Transverse colon (tissue), 4 donors: ENCODE data around the gene MYDGF. TPM values are rescaled to one million over a fixed set of nuclear protein-coding genes. Genes with fewer than 3 reads are reported as not detected.
"Not testable (repeated sequence)": the region's sequence is repeated elsewhere in the genome, so short reads cannot be mapped to it uniquely, and the experiment has no call there.

Experiments used
- DNase-seq: peaks from one replicate; pipeline ENCODE4 v3.0.0-alpha.2; 2019
- H3K27ac ChIP-seq, 4 donors: fragments of 200-600 bp; sonication (generic); 2 replicates each; pipeline ENCODE4 v1.5.1; 2016 to 2018; ENCODE audit warnings: inconsistent platforms in 4 of 4
- H3K27me3 ChIP-seq: fragments of 200-600 bp; sonication (generic); 2 replicates; pipeline ENCODE4 v1.5.1; 2017; ENCODE audit warnings: inconsistent platforms
- H3K36me3 ChIP-seq, 4 donors: fragments of 200-600 bp; sonication (generic); 2 replicates each; pipeline ENCODE4 v1.5.1; 2017 to 2019; ENCODE audit warnings: inconsistent platforms in 4 of 4
- H3K4me1 ChIP-seq, 4 donors: fragments of 200-600 bp; sonication (generic); 2 replicates each; pipeline ENCODE4 v1.5.1; 2017 to 2020; ENCODE audit warnings: inconsistent platforms in 4 of 4
- H3K4me3 ChIP-seq, 4 donors: fragments of 200-600 bp; sonication (generic); 1 replicate in 1 of 4; 2 replicates in 3 of 4; pipeline versions ENCODE4 v1.5.1 to v1.6.1; 2017 to 2019; ENCODE audit warnings: inconsistent platforms in 4 of 4
- H3K9me3 ChIP-seq, 2 donors: fragments of 200-600 bp; sonication (generic); 2 replicates each; pipeline ENCODE4 v1.5.1; 2017 to 2019; ENCODE audit warnings: inconsistent platforms in 2 of 2
- EP300 ChIP-seq: sonication (generic); formaldehyde crosslinking; IDR thresholded peaks from one replicate; pipeline ENCODE4 v1.6.1; 2017; ENCODE audit warnings: antibody characterized with exemption, low read depth
- POLR2A ChIP-seq: fragments of 450-650 bp; IDR thresholded peaks from one replicate; pipeline ENCODE4 v1.6.1; 2016; ENCODE audit warnings: antibody characterized with exemption, mild to moderate bottlenecking, moderate library complexity
- POLR2AphosphoS5 ChIP-seq, 3 donors: sonication (generic); formaldehyde crosslinking; IDR thresholded peaks; one replicate each; pipeline ENCODE4 v1.6.1; 2016; ENCODE audit warnings: antibody characterized with exemption in 3 of 3
- WGBS, 2 donors: methylation state at CpG; one replicate each; pipeline ENCODE4 v1.1.5; 2018; ENCODE audit warnings: low coverage in 1 of 2; 5-methylcytosine and 5-hydroxymethylcytosine counted together
- in situ Hi-C, 4 donors: fragments of 200-750 bp; cut with MboI; loops; one replicate each; pipeline versions ENCODE4 v1.15.0 to v1.15.1; 2017; ENCODE audit warnings: low sequenced_read_pairs in 3 of 4, low pct_ligation_motif_present in 1 of 4, low pct_unique_long_range_greater_than_20kb in 1 of 4
- intact Hi-C: fragments of 100-400 bp; cut with DNase I; formaldehyde crosslinking; loops from one replicate; pipeline ENCODE4 v1.15.1; 2023; ENCODE audit warnings: low total_unique reads
- total RNA-seq, 4 donors: library from RNA; depleted of rRNA; stranded (reverse); fragments of >200 nt; gene quantifications; one replicate each; pipeline ENCODE4 v1.1.0, GENCODE V29; 2016
- TF ChIP-seq, protein P1 (sequence below), 5 experiments: fragments of 200-600 bp in 3 of 5; fragments of 450-650 bp in 2 of 5; sonication (generic) in 3 of 5; IDR thresholded peaks; 1 replicate in 2 of 5; 2 replicates in 3 of 5; pipeline ENCODE4 v1.5.1; 2016 to 2017; ENCODE audit warnings: antibody characterized with exemption in 5 of 5, inconsistent platforms in 3 of 5, mild to moderate bottlenecking in 2 of 5, moderate library complexity in 1 of 5

The MYDGF gene
- total RNA-seq, 4 donors from 2014 or later = 3.6 to 44.5 (median 22.0) TPM

DNA sequence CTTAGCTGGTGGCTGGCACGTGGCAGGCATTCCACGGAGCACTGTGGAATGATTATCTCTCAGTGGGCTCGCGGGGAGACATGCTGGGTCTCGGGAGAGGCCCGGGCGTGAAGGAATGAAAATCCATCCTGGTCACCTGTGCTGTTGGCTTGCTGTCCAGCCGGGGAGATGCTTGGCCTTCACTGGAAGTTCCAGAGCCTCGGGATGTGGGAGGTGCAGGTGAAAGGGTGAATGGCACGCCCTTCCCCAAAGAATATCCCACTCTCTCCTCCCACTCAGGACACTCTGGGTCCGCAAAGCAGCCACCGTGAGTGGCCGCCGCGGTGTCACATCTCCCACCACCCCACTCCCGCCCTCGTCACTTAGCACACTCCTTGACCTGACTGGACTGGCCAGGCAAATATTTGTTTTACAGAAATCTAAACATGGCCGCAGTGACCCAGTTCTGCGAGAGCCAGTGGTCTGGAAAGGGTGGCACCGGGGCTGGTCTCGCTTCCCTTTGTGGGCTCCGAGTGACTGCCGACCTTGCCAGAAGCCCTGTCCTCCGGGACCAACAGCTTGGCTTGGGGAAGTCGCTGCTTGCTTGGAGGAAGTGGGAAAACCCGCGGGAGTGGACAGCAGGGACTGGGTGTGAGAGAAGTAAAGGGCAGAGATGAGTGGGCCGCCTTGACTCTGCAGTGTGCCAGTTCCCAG lies 45.5 kb upstream of the MYDGF start:
- in situ Hi-C loops (no loop called here), intact Hi-C loops (no loop called here)
- WGBS, 2 donors = 82 to 91% methylated on average over 4 to 28 of the region's 28 CpGs
- Histone ChIP-seq H3K4me3 (no peak overlapping the region), H3K36me3 (peaks cover 0 to 46% (median 17%) of the 10 kb centered on the region in 4 donors), H3K4me1 (peaks cover 0 to 19% (median 17%) of the 10 kb centered on the region in 4 donors), H3K27me3 (no peaks in the 10 kb centered on the region), H3K9me3 (no peaks in the 10 kb centered on the region), H3K27ac (peak overlapping the region in 3 of 4 donors; percentile 3 to 25 (median 8))
- DNase-seq = peak; percentile 38
- TF ChIP-seq POLR2A (no peak), EP300 (no peak)

DNA sequence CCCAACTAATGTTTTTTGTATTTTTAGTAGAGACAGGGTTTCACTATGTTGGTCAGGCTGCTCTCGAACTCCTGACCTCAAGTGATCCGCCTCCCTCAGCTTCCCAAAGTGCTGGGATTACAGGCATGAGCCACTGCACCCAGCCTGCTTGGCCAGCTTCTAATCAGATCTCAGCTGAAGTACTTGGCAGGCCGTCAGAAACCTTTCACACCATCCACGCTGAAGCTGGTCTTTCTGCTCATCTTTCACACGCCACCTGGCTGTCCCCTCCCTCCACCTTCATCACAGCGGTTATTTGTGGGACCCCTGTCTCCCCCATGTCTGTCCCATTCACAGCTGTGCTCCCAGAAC lies 45.0 kb upstream of the MYDGF start:
- intact Hi-C loops, DNase-seq, in situ Hi-C loops, H3K4me3 ChIP-seq, H3K9me3 ChIP-seq, H3K27me3 ChIP-seq: not testable (repeated sequence)
- peaks cover 0 to 19% (median 16%) of the 10 kb centered on the region in 4 donors for H3K4me1 ChIP-seq
- WGBS, 2 donors = 73 to 84% methylated on average over 2 to 6 of the region's 6 CpGs
- H3K27ac ChIP-seq = peak overlapping the region in 3 of 4 donors; percentile 3 to 25 (median 8)
- peaks cover 0 to 48% (median 19%) of the 10 kb centered on the region in 4 donors for H3K36me3 ChIP-seq

DNA sequence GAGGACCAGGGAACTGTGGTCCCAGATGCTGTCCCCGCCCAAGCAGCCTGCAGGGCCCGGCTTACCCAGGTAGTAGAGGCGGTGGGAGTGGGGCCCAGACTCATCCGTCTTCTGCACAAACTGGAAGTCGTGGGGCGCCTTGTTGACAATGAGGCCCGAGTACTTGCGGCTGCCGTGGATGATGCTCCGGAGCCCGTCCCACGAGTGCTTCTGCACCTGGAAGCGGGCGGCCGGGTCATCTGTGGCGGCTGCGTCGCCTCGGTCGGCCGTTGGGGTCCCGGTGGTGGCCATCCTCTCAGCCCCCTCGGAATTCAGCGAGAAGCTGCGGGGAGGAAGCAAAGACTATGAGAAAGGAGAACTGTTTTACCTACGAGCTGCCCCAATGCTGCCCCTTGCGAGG lies 43.9 kb upstream of the MYDGF start:
- intact Hi-C loops (no loop called here), in situ Hi-C loops (no loop called here)
- Histone ChIP-seq H3K27me3 (no peaks in the 10 kb centered on the region), H3K4me3 (no peak overlapping the region), H3K4me1 (peaks cover 0 to 19% (median 16%) of the 10 kb centered on the region in 4 donors), H3K36me3 (peaks cover 0 to 39% (median 17%) of the 10 kb centered on the region in 4 donors), H3K9me3 (no peaks in the 10 kb centered on the region), H3K27ac (peak overlapping the region; percentile 71 to 88 (median 82))
- TF ChIP-seq, protein P1, sequence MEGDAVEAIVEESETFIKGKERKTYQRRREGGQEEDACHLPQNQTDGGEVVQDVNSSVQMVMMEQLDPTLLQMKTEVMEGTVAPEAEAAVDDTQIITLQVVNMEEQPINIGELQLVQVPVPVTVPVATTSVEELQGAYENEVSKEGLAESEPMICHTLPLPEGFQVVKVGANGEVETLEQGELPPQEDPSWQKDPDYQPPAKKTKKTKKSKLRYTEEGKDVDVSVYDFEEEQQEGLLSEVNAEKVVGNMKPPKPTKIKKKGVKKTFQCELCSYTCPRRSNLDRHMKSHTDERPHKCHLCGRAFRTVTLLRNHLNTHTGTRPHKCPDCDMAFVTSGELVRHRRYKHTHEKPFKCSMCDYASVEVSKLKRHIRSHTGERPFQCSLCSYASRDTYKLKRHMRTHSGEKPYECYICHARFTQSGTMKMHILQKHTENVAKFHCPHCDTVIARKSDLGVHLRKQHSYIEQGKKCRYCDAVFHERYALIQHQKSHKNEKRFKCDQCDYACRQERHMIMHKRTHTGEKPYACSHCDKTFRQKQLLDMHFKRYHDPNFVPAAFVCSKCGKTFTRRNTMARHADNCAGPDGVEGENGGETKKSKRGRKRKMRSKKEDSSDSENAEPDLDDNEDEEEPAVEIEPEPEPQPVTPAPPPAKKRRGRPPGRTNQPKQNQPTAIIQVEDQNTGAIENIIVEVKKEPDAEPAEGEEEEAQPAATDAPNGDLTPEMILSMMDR (IDR thresholded peaks at IDR 0.05) = no peak
- TF ChIP-seq EP300 = no peak
- no peak for TF ChIP-seq POLR2A
- no peak for TF ChIP-seq POLR2AphosphoS5 (IDR thresholded peaks at IDR 0.05)
- DNase-seq = no peak
- 86% methylated on average over 27 of the region's 27 CpGs; no CpG with 5 or more reads in 1 of the 2 donors for WGBS, 2 donors

DNA sequence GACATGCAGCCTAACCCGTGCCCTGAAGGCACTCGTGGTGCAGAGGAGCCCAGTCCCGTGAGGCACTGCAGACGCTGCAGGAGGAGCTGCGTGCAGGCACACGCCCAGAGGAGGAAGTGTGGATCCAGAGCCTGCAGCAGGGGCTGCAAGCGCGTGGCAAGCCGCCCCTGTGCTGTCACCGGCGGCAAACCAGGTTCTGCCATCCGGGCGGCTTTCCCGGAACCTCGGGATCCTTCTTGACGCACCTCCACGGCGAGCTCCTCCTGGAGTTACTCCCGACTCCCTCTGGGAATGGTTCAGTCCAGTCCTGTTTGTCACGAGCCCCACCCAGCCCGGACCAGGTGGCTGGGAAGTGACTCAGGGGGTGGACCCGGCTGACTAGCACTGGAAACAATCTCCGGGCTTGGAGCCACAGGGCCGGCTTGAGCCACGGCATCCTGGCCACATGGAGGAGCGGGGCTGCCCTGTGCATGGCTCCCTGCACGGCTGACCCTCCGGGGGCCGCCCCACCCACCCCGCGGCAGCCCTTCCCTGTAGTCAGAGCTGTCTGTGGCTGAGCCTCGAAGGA lies 43.3 kb upstream of the MYDGF start:
- H3K36me3 ChIP-seq = peaks cover 0 to 33% (median 15%) of the 10 kb centered on the region in 4 donors
- peak overlapping the region in 2 of 4 donors; percentile 4 to 5 for H3K4me3 ChIP-seq
- H3K27me3 ChIP-seq = no peaks in the 10 kb centered on the region
- 49% methylated on average over 20 of the region's 32 CpGs; no CpG with 5 or more reads in 1 of the 2 donors for whole genome bisulfite sequencing, 2 donors
- H3K9me3 ChIP-seq = no peaks in the 10 kb centered on the region
- TF ChIP-seq POLR2A (peak; percentile 30), EP300 (no peak), POLR2AphosphoS5 (IDR thresholded peaks at IDR 0.05) (peak; percentile 65 to 82 (median 66))
- TF ChIP-seq, protein P1 (IDR thresholded peaks at IDR 0.05) = no peak
- peaks cover 0 to 19% (median 16%) of the 10 kb centered on the region in 4 donors for H3K4me1 ChIP-seq
- peak overlapping the region; percentile 71 to 88 (median 82) for H3K27ac ChIP-seq
- in situ Hi-C loops (no loop called here), intact Hi-C loops (no loop called here)
- peak; percentile 93 for DNase-seq

DNA sequence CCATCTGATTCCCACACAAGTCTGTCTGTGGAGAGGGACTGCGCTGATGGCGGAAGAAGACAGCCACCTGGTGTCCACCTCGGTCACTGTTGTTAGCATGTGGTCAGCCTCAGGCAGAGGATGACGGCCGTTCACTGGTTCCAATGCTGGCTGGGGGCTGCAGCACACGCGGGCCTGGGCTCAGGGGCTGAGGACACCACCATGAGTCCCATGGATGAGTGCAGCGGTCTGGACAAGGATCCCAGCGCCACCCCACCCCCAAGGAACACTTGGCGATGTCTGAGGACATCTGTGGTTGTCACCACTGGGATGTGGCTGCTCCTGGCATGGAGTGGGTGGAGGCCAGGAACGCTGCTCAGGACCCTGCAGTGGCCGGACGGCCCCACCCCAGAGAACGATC lies 42.6 kb upstream of the MYDGF start:
- intact Hi-C loops (no loop called here), in situ Hi-C loops (no loop called here)
- TF ChIP-seq EP300 (no peak), POLR2AphosphoS5 (IDR thresholded peaks at IDR 0.05) (no peak), POLR2A (no peak)
- TF ChIP-seq, protein P1 (IDR thresholded peaks at IDR 0.05) = no peak
- Histone ChIP-seq H3K4me3 (peak overlapping the region in 1 of 4 donors; percentile 4), H3K36me3 (peaks cover 0 to 26% (median 13%) of the 10 kb centered on the region in 4 donors), H3K4me1 (peaks cover 0 to 23% (median 17%) of the 10 kb centered on the region in 4 donors), H3K27ac (peak overlapping the region; percentile 71 to 88 (median 82)), H3K9me3 (no peaks in the 10 kb centered on the region), H3K27me3 (no peaks in the 10 kb centered on the region)
- DNase-seq = no peak
- WGBS, 2 donors = 80% methylated on average over 13 of the region's 14 CpGs; no CpG with 5 or more reads in 1 of the 2 donors
